K562 (cell line): ENCODE measurements around the gene PHF10. TPM values are rescaled to one million over a fixed set of nuclear protein-coding genes. Genes with fewer than 3 reads are reported as not detected.

Source experiments
- BACH1 ChIP-seq: fragments of 200-800 bp; sonication (Bioruptor generic); IDR thresholded peaks from 2 replicates; pipeline ENCODE4 v1.6.1; 2016; ENCODE audit warnings: missing genetic modification characterization, missing compliant biosample characterization
- HNRNPUL1 ChIP-seq: fragments of 200-400 bp; formaldehyde crosslinking; IDR thresholded peaks from 2 replicates; pipeline ENCODE4 v1.6.1; 2017; ENCODE audit warnings: low read length
- NFYB ChIP-seq: IDR thresholded peaks from 2 replicates; pipeline ENCODE4 v1.6.1; 2011; ENCODE audit warnings: mild to moderate bottlenecking, moderate library complexity; ENCODE audit not compliant: insufficient read length; ENCODE audit errors: extremely low read depth
- POLR2H ChIP-seq: IDR thresholded peaks from 2 replicates; pipeline ENCODE4 v1.6.1; 2016; ENCODE audit warnings: missing genetic modification characterization, low read depth, mild to moderate bottlenecking, control low read depth, missing compliant biosample characterization, moderate library complexity
- SIN3A ChIP-seq, 2 experiments: fragments of 150-350 bp in 1 of 2; IDR thresholded peaks; 2 replicates each; pipeline ENCODE4 v1.6.1; 2011 to 2016; ENCODE audit warnings: borderline replicate concordance in 2 of 2, low read depth in 2 of 2, low read length in 2 of 2, mild to moderate bottlenecking in 2 of 2, moderate library complexity in 2 of 2; ENCODE audit not compliant: control insufficient read depth in 1 of 2
- TAF15 ChIP-seq: fragments of 200-400 bp; formaldehyde crosslinking; IDR thresholded peaks from 2 replicates; pipeline ENCODE4 v1.6.1; 2017; ENCODE audit warnings: mild to moderate bottlenecking, low read depth, low read length, moderate library complexity
- ZNF23 ChIP-seq: fragments of 250-450 bp; sonication (Bioruptor Pico); IDR thresholded peaks from 2 replicates; pipeline ENCODE4 v1.4.0; 2020; ENCODE audit warnings: mild to moderate bottlenecking
- polyA plus RNA-seq, 8 experiments: library from polyadenylated mRNA; depleted of rRNA in 4 of 8; stranded (reverse) in 5 of 8; unstranded in 3 of 8; fragments of >200 nt; fragmentation: Nextera tagmentation in 2 of 8; fragmentation: Illumina TruSeq in 1 of 8; extraction: Ambion mirVana in 2 of 8; extraction: Trizol in 1 of 8; gene quantifications; 2 replicates each; pipeline versions ENCODE4 v1.2.1 to v1.2.3, GENCODE V29; 2011 to 2014; ENCODE audit warnings: inconsistent platforms in 1 of 8, missing spikeins in 1 of 8
- total RNA-seq, 7 experiments: library from RNA; depleted of rRNA in 6 of 7; stranded (reverse); fragments of >200 nt in 6 of 7; fragmentation: Illumina TruSeq in 2 of 7; extraction: Trizol in 2 of 7; gene quantifications; 2 replicates each; pipeline versions ENCODE4 v1.2.1 to v1.2.3, GENCODE V29; 2011 to 2021; ENCODE audit warnings: low replicate concordance in 1 of 7
- TF ChIP-seq, protein P1 (sequence below): sonication (generic); formaldehyde crosslinking; IDR thresholded peaks from 2 replicates; pipeline ENCODE4 v1.8.0; 2023; ENCODE audit warnings: mild to moderate bottlenecking, missing genetic modification reagents
- TF ChIP-seq, protein P2 (sequence below): fragments of 250-450 bp; sonication (Bioruptor Pico); IDR thresholded peaks from 2 replicates; pipeline ENCODE4 v1.4.0; 2020; ENCODE audit warnings: mild to moderate bottlenecking, moderate library complexity
- TF ChIP-seq, protein P3 (sequence below): fragments of 250-450 bp; sonication (Bioruptor Pico); IDR thresholded peaks from 2 replicates; pipeline ENCODE4 v1.9.0; 2021; ENCODE audit warnings: mild to moderate bottlenecking, inconsistent platforms

Gene PHF10
- total and polyA plus RNA-seq, 9 of the 15 experiments (the other 6 are each of a cell fraction or from before 2014, with no cell fraction given) = 23.9 to 88.9 (median 46.0) TPM

DNA sequence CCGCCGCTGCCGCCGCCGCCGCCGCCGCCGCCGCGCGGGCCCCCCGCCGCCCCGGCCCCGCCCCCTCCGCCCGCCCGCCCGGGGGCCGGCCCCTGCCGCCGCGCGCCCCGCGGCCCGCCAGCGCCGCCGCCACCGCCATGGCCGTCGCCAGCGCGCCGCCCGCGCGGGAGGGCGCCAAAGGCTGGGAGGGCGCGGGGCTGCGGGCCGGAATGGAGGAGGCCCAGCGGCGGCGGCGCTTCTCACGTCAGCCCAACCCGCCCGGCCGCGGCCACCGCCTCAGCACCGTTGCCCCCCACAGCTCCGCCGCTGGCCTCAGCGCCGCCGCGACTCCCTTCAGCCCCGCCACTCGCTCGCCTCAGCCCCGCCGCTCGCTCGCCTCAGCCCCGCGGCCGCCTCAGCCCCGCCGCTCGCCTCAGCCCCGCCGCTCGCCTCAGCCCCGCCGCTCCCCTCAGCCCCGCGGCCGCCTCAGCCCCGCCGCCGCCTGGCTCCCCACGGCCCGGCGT lies 258 bp downstream of the PHF10 start (continued):
- TF ChIP-seq, protein P1, sequence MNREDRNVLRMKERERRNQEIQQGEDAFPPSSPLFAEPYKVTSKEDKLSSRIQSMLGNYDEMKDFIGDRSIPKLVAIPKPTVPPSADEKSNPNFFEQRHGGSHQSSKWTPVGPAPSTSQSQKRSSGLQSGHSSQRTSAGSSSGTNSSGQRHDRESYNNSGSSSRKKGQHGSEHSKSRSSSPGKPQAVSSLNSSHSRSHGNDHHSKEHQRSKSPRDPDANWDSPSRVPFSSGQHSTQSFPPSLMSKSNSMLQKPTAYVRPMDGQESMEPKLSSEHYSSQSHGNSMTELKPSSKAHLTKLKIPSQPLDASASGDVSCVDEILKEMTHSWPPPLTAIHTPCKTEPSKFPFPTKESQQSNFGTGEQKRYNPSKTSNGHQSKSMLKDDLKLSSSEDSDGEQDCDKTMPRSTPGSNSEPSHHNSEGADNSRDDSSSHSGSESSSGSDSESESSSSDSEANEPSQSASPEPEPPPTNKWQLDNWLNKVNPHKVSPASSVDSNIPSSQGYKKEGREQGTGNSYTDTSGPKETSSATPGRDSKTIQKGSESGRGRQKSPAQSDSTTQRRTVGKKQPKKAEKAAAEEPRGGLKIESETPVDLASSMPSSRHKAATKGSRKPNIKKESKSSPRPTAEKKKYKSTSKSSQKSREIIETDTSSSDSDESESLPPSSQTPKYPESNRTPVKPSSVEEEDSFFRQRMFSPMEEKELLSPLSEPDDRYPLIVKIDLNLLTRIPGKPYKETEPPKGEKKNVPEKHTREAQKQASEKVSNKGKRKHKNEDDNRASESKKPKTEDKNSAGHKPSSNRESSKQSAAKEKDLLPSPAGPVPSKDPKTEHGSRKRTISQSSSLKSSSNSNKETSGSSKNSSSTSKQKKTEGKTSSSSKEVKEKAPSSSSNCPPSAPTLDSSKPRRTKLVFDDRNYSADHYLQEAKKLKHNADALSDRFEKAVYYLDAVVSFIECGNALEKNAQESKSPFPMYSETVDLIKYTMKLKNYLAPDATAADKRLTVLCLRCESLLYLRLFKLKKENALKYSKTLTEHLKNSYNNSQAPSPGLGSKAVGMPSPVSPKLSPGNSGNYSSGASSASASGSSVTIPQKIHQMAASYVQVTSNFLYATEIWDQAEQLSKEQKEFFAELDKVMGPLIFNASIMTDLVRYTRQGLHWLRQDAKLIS (CRISPR knock-in tag) = no peak
- TF ChIP-seq NFYB (no peak), ZNF23 (CRISPR knock-in tag) (no peak), TAF15 (no peak), SIN3A (IDR thresholded peaks at IDR 0.05; ENCODE audit: borderline replicate concordance in 2 of 2, control insufficient read depth in 1 of 2, low read depth in 2 of 2, low read length in 2 of 2) (peak in 1 of 2 experiments; percentile 24; a peak in 1 of 4 replicates), BACH1 (no peak), HNRNPUL1 (no peak), POLR2H (tag) (0 out of 2 replicates have a peak, but pooled peaks have one; percentile 11)
- TF ChIP-seq, protein P2, sequence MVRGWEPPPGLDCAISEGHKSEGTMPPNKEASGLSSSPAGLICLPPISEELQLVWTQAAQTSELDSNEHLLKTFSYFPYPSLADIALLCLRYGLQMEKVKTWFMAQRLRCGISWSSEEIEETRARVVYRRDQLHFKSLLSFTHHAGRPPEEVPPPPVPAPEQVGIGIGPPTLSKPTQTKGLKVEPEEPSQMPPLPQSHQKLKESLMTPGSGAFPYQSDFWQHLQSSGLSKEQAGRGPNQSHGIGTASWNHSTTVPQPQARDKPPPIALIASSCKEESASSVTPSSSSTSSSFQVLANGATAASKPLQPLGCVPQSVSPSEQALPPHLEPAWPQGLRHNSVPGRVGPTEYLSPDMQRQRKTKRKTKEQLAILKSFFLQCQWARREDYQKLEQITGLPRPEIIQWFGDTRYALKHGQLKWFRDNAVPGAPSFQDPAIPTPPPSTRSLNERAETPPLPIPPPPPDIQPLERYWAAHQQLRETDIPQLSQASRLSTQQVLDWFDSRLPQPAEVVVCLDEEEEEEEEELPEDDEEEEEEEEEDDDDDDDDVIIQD (CRISPR knock-in tag) = no peak
- TF ChIP-seq, protein P3, sequence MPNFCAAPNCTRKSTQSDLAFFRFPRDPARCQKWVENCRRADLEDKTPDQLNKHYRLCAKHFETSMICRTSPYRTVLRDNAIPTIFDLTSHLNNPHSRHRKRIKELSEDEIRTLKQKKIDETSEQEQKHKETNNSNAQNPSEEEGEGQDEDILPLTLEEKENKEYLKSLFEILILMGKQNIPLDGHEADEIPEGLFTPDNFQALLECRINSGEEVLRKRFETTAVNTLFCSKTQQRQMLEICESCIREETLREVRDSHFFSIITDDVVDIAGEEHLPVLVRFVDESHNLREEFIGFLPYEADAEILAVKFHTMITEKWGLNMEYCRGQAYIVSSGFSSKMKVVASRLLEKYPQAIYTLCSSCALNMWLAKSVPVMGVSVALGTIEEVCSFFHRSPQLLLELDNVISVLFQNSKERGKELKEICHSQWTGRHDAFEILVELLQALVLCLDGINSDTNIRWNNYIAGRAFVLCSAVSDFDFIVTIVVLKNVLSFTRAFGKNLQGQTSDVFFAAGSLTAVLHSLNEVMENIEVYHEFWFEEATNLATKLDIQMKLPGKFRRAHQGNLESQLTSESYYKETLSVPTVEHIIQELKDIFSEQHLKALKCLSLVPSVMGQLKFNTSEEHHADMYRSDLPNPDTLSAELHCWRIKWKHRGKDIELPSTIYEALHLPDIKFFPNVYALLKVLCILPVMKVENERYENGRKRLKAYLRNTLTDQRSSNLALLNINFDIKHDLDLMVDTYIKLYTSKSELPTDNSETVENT (CRISPR knock-in tag) = peak; percentile 86
